GM12801 (cell line): Measurements from ENCODE around the gene CIBAR2.

Source experiments
- TF ChIP-seq, protein P1 (sequence below): IDR thresholded peaks from one replicate; pipeline ENCODE4 v1.5.1; 2011; ENCODE audit warnings: control low read depth; ENCODE audit not compliant: insufficient read length; ENCODE audit errors: extremely low read depth

CIBAR2 gene

DNA sequence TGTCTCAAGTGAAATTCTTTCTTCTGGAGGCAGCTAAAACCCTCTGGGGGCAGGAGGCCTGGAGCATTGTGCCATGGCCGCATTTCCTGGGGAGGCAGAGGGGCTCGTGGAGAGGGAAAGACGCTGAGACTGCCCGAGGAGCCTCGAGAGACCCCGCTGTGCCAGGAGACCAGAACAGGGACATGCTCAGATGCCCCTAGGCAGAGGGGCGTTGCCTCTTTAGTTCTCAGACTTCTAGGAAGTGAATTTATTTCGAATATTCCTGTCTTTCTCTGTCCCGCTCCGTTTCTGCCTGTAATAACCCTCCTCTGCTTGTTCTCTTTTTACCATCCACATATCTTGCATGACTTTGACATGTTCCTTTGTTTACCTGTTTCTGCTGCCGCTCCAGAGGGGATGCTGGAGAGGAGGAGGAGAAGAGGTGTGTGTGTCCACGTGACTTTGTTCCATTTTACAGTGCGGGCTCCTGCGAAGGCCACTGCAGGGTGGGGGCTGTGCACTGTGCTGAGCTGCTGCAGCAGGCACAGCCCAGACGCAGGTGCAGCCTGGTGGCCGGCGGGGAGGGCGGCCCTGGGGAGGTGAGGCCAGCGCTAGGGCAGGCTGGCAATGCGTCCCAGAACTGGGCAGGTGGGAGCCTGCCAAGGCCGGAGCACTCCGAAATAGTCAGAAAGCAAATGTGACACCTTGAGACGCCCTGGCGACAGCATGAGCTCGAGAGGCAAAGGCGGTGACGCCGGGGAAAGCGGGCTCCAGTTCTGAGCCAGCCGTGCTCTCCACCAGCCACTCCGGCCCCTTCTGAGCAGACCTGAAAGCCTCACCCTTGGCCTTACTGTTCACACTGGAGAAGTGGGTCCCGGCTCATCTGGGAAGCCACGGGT, 29.9 kb downstream of the CIBAR2 start:
- TF ChIP-seq, protein P1, sequence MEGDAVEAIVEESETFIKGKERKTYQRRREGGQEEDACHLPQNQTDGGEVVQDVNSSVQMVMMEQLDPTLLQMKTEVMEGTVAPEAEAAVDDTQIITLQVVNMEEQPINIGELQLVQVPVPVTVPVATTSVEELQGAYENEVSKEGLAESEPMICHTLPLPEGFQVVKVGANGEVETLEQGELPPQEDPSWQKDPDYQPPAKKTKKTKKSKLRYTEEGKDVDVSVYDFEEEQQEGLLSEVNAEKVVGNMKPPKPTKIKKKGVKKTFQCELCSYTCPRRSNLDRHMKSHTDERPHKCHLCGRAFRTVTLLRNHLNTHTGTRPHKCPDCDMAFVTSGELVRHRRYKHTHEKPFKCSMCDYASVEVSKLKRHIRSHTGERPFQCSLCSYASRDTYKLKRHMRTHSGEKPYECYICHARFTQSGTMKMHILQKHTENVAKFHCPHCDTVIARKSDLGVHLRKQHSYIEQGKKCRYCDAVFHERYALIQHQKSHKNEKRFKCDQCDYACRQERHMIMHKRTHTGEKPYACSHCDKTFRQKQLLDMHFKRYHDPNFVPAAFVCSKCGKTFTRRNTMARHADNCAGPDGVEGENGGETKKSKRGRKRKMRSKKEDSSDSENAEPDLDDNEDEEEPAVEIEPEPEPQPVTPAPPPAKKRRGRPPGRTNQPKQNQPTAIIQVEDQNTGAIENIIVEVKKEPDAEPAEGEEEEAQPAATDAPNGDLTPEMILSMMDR: no peak

DNA sequence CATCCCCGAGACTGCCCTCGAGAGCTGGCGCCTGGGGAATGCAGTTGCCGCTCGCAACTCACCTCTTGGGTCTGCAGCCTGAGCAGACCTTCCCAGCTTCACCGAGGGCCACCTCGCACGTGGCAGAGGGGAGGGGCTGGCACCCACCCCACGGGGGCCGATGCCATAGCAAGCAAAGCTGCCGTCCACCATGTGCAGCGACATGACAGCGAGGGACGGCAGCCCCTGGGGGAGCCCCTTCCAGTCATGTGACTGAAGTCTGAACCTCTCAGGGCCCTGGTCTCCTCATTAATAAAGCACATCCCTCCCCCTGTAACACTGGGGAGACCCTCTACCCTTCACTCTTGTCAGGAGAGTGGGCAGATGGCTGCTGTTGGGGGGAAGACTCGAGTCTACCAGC, 30.5 kb downstream of the CIBAR2 start:
- TF ChIP-seq, protein P1: no peak

DNA sequence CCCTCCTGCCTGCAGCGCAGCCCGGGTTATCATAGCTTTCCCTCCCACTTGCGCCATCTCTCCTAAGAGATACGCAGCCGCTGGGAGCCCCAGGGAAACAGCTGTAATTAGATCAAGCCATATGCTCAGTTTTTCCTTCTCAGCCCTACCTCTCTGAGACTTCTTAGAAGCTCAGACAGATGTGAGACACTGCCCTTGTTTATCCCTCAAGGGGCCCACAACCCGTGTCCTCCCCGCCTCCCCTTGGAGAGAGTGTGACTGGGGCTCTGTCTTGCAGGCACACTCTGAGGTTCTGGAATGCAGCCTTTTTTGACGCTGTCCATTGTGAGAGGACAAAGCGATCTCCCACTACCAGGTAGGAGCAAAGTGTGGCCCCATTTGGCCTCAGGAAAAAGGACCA, 31.2 kb downstream of the CIBAR2 start:
- TF ChIP-seq, protein P1: no peak

DNA sequence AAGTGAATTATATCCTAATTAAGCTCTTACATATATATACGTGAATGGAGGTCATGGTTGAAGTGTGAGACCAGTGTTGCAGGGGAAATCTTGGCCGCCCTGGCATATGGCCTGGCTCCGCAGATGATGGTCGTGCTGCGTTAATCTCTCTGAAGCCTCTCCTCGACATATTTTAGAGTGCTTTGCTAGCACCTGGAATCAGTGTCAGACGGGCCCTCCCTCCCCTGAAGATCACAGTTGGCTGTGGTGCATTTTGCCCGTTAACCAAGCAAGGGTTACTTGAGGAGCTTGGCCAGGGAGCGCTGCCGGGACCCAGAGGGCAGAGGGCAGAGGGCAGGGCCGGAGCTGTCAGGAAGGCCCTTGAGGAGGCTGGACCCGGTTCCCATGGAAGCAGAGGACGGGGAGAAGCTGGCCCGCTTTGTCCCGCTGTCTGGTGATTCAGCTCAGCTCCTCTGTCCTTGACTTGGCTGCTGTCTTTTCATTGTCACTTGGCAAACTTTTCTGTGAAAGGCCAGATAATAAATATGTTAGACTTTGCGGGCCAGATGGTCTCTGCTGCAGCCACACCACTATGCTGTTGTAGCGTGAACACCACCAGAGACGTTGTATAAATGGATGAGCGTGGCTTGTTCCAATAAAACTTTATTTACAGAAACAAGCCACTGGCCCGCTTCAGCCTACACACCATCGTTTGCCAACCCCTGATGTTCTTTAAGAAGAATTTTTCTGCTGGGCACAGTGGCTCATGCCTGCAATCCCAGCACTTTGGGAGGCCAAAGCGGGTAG, 32.3 kb downstream of the CIBAR2 start:
- TF ChIP-seq, protein P1: no peak

DNA sequence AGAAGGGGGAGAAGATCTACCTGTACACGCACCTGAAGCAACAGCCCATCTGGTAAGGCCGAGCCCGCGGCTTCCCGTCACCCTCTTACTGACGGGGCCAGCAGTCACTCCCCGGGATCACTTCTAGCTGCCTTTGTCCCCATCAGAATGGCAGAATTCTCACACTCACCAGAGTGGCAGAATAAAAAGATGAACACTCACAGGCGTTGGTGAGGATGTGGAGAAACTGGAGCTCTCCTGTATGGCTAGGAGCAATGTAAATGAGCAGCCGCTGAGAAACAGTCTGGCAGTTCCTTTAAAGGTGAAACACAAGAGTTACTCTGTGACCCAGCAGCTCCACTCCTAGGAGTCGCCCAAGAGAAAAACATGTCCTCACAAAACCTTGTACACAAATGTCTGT, 33.3 kb downstream of the CIBAR2 start:
- TF ChIP-seq, protein P1: no peak

DNA sequence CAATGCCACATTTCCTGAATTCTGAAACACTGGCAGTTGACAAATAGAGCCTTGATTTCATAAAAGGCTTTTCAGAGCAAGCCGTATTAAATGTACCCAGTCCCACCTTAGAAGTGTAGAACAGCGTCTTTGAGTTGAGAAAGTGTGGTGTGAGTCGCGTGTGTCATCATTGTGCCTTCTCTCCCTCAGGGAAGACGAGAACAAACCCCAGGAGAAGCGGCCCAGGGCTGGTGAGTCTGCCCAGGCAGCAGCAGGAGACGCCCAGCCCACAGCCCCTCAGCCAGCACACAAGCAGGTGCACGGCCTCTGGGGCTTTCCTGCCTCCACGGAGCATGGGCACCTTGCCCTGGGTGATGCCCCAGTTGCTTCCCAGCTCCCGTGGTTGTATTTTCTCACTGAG, 34.0 kb downstream of the CIBAR2 start:
- TF ChIP-seq, protein P1: no peak

DNA sequence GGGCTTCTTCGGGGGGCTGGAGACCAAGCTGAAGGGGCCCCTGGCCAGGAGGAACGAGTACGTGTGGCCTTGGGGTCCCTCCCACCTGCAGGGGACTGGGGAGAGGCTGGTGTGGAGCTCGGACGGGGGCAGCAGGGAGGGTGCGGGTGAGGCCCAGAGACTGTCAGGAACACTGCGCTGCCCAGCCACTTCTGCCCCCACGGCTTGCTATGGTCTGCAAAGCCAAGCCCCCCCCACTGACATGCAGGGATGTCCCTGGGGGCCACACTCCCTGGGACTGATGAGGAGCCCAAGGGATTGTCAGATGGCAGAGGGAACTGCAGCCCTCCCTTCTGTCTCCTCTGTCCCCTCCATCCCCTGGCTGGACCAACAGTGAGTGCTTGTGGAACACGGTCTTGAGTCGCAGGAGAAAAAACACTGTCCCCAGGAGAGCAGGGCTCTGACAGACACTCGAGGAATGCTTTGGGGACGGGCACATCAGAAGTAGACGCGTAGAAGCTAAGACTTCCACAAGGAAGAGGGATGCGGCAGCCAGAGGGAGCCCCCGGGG, 34.6 kb downstream of the CIBAR2 start:
- TF ChIP-seq, protein P1: no peak
